HepG2 (cell line): ENCODE data around the gene NTN5. TPM values are rescaled to one million over a fixed set of nuclear protein-coding genes. Genes with fewer than 3 reads are reported as not detected.

Experiments used
- AKAP8 ChIP-seq: sonication (generic); formaldehyde crosslinking; IDR thresholded peaks from 2 replicates; pipeline ENCODE4 v1.5.1; 2020; ENCODE audit warnings: mild to moderate bottlenecking, missing genetic modification reagents
- ATF3 ChIP-seq: sonication (generic); formaldehyde crosslinking; IDR thresholded peaks from 2 replicates; pipeline ENCODE4 v1.4.0; 2020; ENCODE audit warnings: missing genetic modification reagents
- CEBPZ ChIP-seq: IDR thresholded peaks from 2 replicates; pipeline ENCODE4 v1.6.1; 2012; ENCODE audit warnings: low read length, improper control_type of control experiment
- CHD2 ChIP-seq: IDR thresholded peaks from 2 replicates; pipeline ENCODE4 v1.6.1; 2011; ENCODE audit warnings: low read depth, low read length, improper control_type of control experiment
- DDIT3 ChIP-seq: sonication (generic); formaldehyde crosslinking; IDR thresholded peaks from 2 replicates; pipeline ENCODE4 v1.4.0; 2020; ENCODE audit warnings: mild to moderate bottlenecking, missing genetic modification reagents
- HMG20A ChIP-seq: IDR thresholded peaks from 2 replicates; pipeline ENCODE4 v1.6.1; 2016; ENCODE audit warnings: borderline replicate concordance
- HNRNPK ChIP-seq: fragments of 200-400 bp; formaldehyde crosslinking; IDR thresholded peaks from 2 replicates; pipeline ENCODE4 v1.6.1; 2018; ENCODE audit warnings: low read length, low read depth, moderate library complexity, mild to moderate bottlenecking; ENCODE audit not compliant: poor library complexity, severe bottlenecking
- JUND ChIP-seq: sonication (generic); formaldehyde crosslinking; IDR thresholded peaks from 2 replicates; pipeline ENCODE4 v1.8.0; 2022; ENCODE audit warnings: mild to moderate bottlenecking, missing genetic modification reagents
- KAT8 ChIP-seq: IDR thresholded peaks from 2 replicates; pipeline ENCODE4 v1.6.1; 2016; ENCODE audit warnings: missing genetic modification reagents, missing compliant biosample characterization
- KMT2A ChIP-seq: sonication (generic); formaldehyde crosslinking; IDR thresholded peaks from 2 replicates; pipeline ENCODE4 v1.4.0; 2020; ENCODE audit warnings: missing genetic modification reagents
- MATR3 ChIP-seq: sonication (generic); formaldehyde crosslinking; IDR thresholded peaks from 2 replicates; pipeline ENCODE4 v1.4.0; 2020; ENCODE audit warnings: missing genetic modification reagents
- MAX ChIP-seq: IDR thresholded peaks from 2 replicates; pipeline ENCODE4 v1.6.1; 2012; ENCODE audit warnings: inconsistent platforms
- MBD4 ChIP-seq: IDR thresholded peaks from 2 replicates; pipeline ENCODE4 v1.6.1; 2012; ENCODE audit warnings: low read length, inconsistent platforms, borderline replicate concordance
- MTERF4 ChIP-seq: sonication (generic); formaldehyde crosslinking; IDR thresholded peaks from 2 replicates; pipeline ENCODE4 v1.8.0; 2023; ENCODE audit warnings: mild to moderate bottlenecking, missing genetic modification reagents
- MTF1 ChIP-seq: sonication (generic); formaldehyde crosslinking; IDR thresholded peaks from 2 replicates; pipeline ENCODE4 v1.5.0; 2020; ENCODE audit warnings: missing genetic modification reagents
- NR2F1 ChIP-seq, 2 experiments: fragments of 450-650 bp in 1 of 2; formaldehyde crosslinking in 1 of 2; IDR thresholded peaks; 2 replicates each; pipeline versions ENCODE4 v1.5.0 to v1.6.1; 2016 to 2020; ENCODE audit warnings: mild to moderate bottlenecking in 1 of 2, missing compliant biosample characterization in 1 of 2, missing genetic modification reagents in 1 of 2, moderate library complexity in 1 of 2
- POLR2G ChIP-seq: fragments of 200-400 bp; formaldehyde crosslinking; IDR thresholded peaks from 2 replicates; pipeline ENCODE4 v1.6.1; 2018; ENCODE audit warnings: mild to moderate bottlenecking, low read depth, low read length, moderate library complexity
- TOE1 ChIP-seq: sonication (generic); formaldehyde crosslinking; IDR thresholded peaks from 2 replicates; pipeline ENCODE4 v1.4.0; 2020; ENCODE audit warnings: mild to moderate bottlenecking, missing genetic modification reagents
- ZBTB21 ChIP-seq: sonication (generic); formaldehyde crosslinking; IDR thresholded peaks from 2 replicates; pipeline ENCODE4 v1.4.0; 2020; ENCODE audit warnings: missing genetic modification reagents
- ZNF3 ChIP-seq: IDR thresholded peaks from 2 replicates; pipeline ENCODE4 v1.7.0; 2017; ENCODE audit warnings: inconsistent platforms
- ZNF337 ChIP-seq: sonication (generic); formaldehyde crosslinking; IDR thresholded peaks from 2 replicates; pipeline ENCODE4 v1.5.1; 2020; ENCODE audit warnings: missing genetic modification reagents, low read depth, mild to moderate bottlenecking, borderline replicate concordance
- ZNF468 ChIP-seq: sonication (generic); formaldehyde crosslinking; IDR thresholded peaks from 2 replicates; pipeline ENCODE4 v1.8.0; 2022; ENCODE audit warnings: mild to moderate bottlenecking, moderate library complexity, missing genetic modification reagents
- ZNF580 ChIP-seq: IDR thresholded peaks from 2 replicates; pipeline ENCODE4 v1.6.1; 2016; ENCODE audit warnings: low read depth, borderline replicate concordance
- ZNF674 ChIP-seq: sonication (generic); formaldehyde crosslinking; IDR thresholded peaks from 2 replicates; pipeline ENCODE4 v1.5.0; 2020; ENCODE audit warnings: low read depth, mild to moderate bottlenecking, missing genetic modification reagents
- ZNF724P ChIP-seq: sonication (generic); formaldehyde crosslinking; IDR thresholded peaks from 2 replicates; pipeline ENCODE4 v1.8.0; 2022; ENCODE audit warnings: missing genetic modification reagents, borderline replicate concordance
- ZNF839 ChIP-seq: sonication (generic); formaldehyde crosslinking; IDR thresholded peaks from 2 replicates; pipeline ENCODE4 v1.4.0; 2020; ENCODE audit warnings: missing genetic modification reagents, mild to moderate bottlenecking, borderline replicate concordance
- polyA plus RNA-seq, 8 experiments: library from polyadenylated mRNA; depleted of rRNA in 3 of 8; stranded (reverse) in 7 of 8; unstranded in 1 of 8; fragments of >200 nt; fragmentation: Illumina TruSeq in 4 of 8; extraction: Trizol in 4 of 8; gene quantifications; 2 replicates each; pipeline versions ENCODE4 v1.2.1 to v1.2.3, GENCODE V29; 2011 to 2016; ENCODE audit warnings: low read depth in 4 of 8, missing spikeins in 1 of 8, mixed read lengths in 1 of 8; ENCODE audit not compliant: insufficient read depth in 1 of 8
- total RNA-seq, 5 experiments: library from RNA; depleted of rRNA; stranded (reverse); fragments of >200 nt; fragmentation: Illumina TruSeq; extraction: Trizol; gene quantifications; 2 replicates each; pipeline ENCODE4 v1.2.3, GENCODE V29; 2016; ENCODE audit warnings: low read depth in 1 of 5

NTN5 gene
- total and polyA plus RNA-seq, 2 of the 13 experiments (the other 11 are each of a cell fraction or from before 2014, with no cell fraction given) = 0.05 TPM; not detected in 1

GRCh38 chr19:48614436-48615230 lies 58.2 kb downstream of the NTN5 start, which contains the start of gene FAM83E (continued):
- TF ChIP-seq MATR3 (CRISPR knock-in tag) = no peak
- no peak for TF ChIP-seq TOE1
- no peak for TF ChIP-seq KAT8
- TF ChIP-seq CHD2 = peak; percentile 54; the same call in 1 of the 2 replicates
- TF ChIP-seq MBD4 = 0 out of 2 replicates have a peak, but pooled peaks have one; percentile 36
- no peak for TF ChIP-seq HMG20A (CRISPR knock-in tag)
- TF ChIP-seq ZNF724P (CRISPR knock-in tag) = no peak
- no peak for TF ChIP-seq ZBTB21 (CRISPR knock-in tag)
- TF ChIP-seq CEBPZ = no peak
- TF ChIP-seq ZNF337 (CRISPR knock-in tag) = no peak
- no peak for TF ChIP-seq ZNF580 (CRISPR knock-in tag)
- peak; percentile 78 for TF ChIP-seq POLR2G
- TF ChIP-seq DDIT3 = no peak
- TF ChIP-seq ZNF839 = no peak
- TF ChIP-seq ZNF3 (CRISPR knock-in tag) = no peak
- TF ChIP-seq ZNF468 (CRISPR knock-in tag) = no peak
- TF ChIP-seq MTF1 = no peak
- no peak for TF ChIP-seq KMT2A (CRISPR knock-in tag)
- no peak for TF ChIP-seq JUND
- TF ChIP-seq ZNF674 (CRISPR knock-in tag) = no peak
- TF ChIP-seq NR2F1 (CRISPR knock-in tag; IDR thresholded peaks at IDR 0.05) = peak in 1 of 2 experiments; percentile 25; a peak in 1 of 4 replicates
- no peak for TF ChIP-seq HNRNPK
- TF ChIP-seq MAX = 0 out of 2 replicates have a peak, but pooled peaks have one; percentile 3
- TF ChIP-seq MTERF4 (CRISPR knock-in tag) = no peak
- no peak for TF ChIP-seq AKAP8 (CRISPR knock-in tag)
- TF ChIP-seq ATF3 (CRISPR knock-in tag) = no peak
